Upper lobe of left lung (tissue), 4 donors: ENCODE data around the gene GCHFR.

ENCODE experiments used
- EP300 ChIP-seq, 4 donors: sonication (generic); formaldehyde crosslinking; IDR thresholded peaks; one replicate each; pipeline ENCODE4 v1.5.1; 2017; ENCODE audit warnings: antibody characterized with exemption in 4 of 4, control low read depth in 2 of 4
- TF ChIP-seq, protein P1 (sequence below), 6 experiments: fragments of 450-650 bp in 4 of 6; fragments of 200-600 bp in 2 of 6; sonication (generic) in 2 of 6; IDR thresholded peaks; one replicate each; pipeline ENCODE4 v1.5.1; 2016 to 2019; ENCODE audit warnings: antibody characterized with exemption in 6 of 6

DNA sequence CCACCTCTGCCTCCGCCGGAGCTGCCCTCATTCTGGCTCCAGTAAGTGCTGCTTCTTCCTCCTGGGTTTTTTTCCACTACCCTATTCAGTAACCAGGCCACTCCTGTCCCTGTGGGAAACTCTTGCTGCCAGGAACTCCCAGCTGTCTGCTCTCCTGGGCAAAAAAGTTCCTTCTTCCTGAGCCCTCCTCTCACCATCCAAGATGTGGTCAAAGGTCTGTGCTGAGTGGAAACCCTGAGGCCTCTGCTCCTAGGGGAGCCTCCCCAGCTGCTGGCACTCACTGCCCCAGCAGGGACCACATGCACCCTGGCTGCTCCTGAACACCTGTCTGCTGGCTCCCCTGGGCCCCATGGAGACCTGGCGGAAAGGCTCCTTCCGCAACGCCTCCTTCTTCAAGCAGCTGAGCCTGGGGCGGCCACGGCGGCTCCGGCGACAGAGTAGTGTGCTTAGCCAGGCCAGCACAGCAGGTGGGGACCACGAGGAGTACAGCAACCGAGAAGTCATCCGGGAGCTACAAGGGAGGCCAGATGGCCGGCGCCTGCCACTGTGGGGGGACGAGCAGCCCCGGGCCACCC, 6.4 kb downstream of the GCHFR start:
- no peak for TF ChIP-seq EP300 (IDR thresholded peaks at IDR 0.05)
- TF ChIP-seq, protein P1, sequence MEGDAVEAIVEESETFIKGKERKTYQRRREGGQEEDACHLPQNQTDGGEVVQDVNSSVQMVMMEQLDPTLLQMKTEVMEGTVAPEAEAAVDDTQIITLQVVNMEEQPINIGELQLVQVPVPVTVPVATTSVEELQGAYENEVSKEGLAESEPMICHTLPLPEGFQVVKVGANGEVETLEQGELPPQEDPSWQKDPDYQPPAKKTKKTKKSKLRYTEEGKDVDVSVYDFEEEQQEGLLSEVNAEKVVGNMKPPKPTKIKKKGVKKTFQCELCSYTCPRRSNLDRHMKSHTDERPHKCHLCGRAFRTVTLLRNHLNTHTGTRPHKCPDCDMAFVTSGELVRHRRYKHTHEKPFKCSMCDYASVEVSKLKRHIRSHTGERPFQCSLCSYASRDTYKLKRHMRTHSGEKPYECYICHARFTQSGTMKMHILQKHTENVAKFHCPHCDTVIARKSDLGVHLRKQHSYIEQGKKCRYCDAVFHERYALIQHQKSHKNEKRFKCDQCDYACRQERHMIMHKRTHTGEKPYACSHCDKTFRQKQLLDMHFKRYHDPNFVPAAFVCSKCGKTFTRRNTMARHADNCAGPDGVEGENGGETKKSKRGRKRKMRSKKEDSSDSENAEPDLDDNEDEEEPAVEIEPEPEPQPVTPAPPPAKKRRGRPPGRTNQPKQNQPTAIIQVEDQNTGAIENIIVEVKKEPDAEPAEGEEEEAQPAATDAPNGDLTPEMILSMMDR (IDR thresholded peaks at IDR 0.05) = no peak
